SW480 (cell line): ENCODE measurements around the gene DPP3.

Experiments
- DNase-seq: peaks from one replicate; pipeline ENCODE4 v3.0.0-alpha.2; 2016; ENCODE audit warnings: low spot score

DPP3 gene

GRCh38 chr11:66484806-66485380, 4.7 kb downstream of the DPP3 start:
- DNase-seq = no peak

GRCh38 chr11:66488957-66489356, 8.7 kb downstream of the DPP3 start:
- DNase-seq = no peak

DNA sequence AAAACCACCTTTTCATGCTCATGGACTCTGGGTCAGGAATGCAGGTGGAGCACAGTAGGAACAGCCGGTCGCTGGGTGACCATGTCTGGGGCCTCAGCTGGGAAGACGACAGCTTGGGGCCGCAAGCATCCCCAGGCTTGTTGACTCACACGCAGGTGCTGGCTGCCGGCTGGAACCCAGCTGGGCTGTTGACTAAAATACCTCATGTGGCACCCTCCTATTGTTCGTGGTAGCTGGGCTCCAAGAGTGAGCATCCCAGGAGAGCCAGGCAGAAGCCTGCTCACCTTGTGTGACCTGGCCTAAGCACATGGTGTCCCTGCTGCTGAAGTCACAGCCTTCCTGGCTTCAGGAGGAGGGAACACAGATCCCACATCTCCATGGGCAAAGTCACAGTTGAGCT, 9.4 kb downstream of the DPP3 start:
- DNase-seq = no peak

DNA sequence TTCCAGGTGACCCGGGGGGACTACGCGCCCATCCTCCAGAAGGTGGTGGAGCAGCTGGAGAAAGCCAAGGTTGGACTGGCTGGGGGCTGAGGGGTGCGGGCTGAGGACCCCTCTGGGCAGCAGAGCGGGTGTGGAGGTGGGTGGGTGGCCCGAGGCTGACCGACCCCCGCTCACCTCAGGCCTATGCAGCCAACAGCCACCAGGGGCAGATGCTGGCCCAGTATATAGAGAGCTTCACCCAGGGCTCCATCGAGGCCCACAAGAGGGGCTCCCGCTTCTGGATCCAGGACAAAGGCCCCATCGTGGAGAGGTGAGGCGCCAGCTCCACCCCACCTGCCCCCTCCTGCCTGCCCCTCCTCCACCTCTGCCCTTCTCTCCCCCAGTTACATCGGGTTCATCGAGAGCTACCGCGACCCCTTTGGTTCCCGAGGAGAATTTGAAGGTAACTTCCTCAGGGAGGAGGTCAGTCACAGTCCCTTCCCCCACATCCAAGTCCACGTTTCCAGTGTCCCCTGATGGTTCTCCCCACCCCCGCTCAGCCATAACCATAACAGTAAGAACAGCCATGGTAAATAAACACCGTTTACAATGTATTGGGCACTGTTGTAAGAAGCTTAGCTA, 11.2 kb downstream of the DPP3 start:
- no peak for DNase-seq

- DNase-seq = no peak
Observed at GRCh38 chr11:66492161-66492865, 12.1 kb downstream of the DPP3 start.

- DNase-seq = no peak
Observed at GRCh38 chr11:66493130-66493529, 12.9 kb downstream of the DPP3 start.

DNA sequence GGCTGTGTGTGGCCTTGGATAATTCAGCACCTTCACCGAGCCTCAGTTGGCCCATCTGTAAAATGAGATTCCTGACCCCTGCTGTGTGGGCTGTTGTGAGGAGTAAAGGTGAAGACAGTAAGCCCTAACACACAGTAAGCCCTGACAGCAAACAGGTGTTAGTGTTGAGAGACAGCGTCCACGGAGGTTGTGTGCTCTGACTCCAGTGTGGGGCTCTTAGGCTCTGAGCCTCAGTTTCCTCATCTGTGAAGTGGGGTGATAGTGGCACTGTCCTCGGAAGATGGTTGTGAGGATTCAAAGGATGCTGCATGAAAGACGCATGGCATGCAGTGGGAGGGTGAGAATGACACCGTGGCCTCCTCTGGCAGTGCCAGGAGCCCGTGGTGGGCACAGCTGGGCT, 14.2 kb downstream of the DPP3 start:
- DNase-seq = no peak

GRCh38 chr11:66494935-66495334, 14.7 kb downstream of the DPP3 start:
- DNase-seq = no peak

GRCh38 chr11:66495401-66495854, 15.2 kb downstream of the DPP3 start:
- no peak for DNase-seq

- DNase-seq = no peak
Observed at GRCh38 chr11:66497206-66497605, 17.0 kb downstream of the DPP3 start.

GRCh38 chr11:66498506-66498905, 18.3 kb downstream of the DPP3 start:
- no peak for DNase-seq

- no peak for DNase-seq
Observed at GRCh38 chr11:66505276-66505816, 25.1 kb downstream of the DPP3 start.

DNA sequence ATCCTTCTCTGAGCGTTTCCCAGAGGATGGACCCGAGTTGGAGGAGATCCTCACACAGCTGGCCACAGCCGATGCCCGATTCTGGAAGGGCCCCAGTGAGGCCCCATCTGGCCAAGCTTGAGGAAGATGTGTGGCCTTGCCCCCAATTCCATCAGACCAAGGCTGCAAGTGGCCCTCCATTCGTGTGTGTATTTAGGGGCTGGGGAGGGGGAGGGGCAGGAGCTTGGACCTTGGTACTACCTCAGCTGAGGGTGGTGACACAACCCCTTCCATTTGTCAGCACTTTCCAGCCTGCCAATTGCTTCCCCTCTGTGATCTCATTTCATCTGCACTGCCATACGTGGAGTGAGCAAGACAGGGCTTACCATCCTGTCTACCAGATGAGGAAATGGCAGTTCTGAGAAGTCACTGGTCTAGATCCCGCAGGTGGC, 28.9 kb downstream of the DPP3 start:
- no peak for DNase-seq

- DNase-seq = peak; percentile 69
Observed at GRCh38 chr11:66510271-66510989, 30.2 kb downstream of the DPP3 start, which contains the start of gene BBS1. Gene BBS1 (plus strand): TSS chr11:66510635. CDS start chr11:66510660, 25 bp downstream.

GRCh38 chr11:66510990-66511339, 30.7 kb downstream of the DPP3 start:
- no peak for DNase-seq

- no peak for DNase-seq
Observed at GRCh38 chr11:66523611-66524010, 43.4 kb downstream of the DPP3 start.

DNA sequence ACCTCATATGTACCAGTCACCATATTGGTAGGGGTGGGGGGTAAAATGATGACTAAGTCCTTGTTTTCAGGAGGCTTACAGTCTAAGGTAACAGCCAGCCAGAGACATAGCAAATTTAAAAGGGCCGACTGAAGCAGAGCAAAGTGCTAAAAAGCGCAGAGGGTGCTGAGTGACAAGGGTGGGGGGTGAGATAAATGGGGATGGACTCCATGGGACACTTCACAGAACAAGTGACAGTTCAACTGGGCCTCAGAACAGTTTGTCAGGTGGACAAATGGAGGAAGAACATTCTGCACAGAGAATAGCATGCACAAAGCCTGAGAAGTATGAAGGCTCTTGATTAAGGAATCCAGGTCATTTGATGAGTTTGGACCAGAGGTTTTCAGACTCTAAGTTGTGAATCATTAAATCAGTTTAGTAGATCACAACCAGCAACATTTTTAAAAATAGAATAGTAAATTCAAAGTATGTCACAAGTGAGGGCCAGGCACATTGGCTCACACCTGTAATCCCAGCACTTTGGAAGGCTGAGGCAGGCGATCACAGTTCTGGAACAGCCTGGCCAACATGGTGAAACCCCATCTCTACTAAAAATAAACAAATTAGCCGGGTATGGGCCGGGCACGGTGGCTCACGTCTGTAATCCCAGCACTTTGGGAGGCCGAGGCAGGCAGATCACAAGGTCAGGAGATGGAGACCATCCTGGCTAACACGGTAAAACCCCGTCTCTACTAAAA, 44.2 kb downstream of the DPP3 start:
- no peak for DNase-seq

DNA sequence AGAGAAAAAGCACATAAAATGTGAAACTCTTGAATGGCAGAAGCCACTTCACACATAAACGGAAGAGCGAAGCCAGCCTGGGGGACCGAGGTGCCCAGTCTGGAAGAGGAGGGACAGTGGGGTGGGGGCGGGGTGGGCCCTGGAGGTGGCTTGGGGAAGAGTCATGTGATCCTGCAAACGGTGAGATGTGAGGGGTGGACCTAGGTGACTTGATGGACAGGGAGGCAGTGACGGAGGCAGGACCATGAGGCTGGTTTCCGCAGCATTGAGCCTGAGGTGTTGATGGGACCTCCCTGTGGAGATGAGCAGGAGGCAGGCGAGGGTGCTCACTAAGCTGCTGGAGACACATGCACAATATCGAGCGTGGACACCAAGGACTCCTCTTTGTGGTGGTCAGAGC, 48.8 kb downstream of the DPP3 start:
- DNase-seq = no peak

DNA sequence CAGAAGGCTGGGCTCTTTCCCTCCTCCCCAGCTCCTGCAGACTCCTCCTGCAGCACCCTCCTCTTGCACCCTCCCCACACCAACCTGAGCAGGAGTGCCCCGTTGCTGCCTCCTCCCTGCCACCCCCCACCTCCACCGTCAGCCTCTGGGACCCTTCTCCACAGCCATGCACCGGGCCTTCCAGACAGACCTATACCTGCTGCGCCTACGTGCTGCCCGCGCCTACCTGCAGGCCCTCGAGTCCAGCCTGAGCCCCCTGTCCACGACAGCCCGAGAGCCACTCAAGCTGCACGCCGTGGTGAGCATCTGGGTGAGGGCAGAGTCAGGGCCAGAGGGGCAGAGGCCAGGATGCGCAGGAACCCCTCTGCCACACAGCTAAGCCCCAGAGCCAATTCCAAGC, 49.4 kb downstream of the DPP3 start:
- no peak for DNase-seq

GRCh38 chr11:66530927-66531709, 50.9 kb downstream of the DPP3 start:
- DNase-seq = no peak

DNA sequence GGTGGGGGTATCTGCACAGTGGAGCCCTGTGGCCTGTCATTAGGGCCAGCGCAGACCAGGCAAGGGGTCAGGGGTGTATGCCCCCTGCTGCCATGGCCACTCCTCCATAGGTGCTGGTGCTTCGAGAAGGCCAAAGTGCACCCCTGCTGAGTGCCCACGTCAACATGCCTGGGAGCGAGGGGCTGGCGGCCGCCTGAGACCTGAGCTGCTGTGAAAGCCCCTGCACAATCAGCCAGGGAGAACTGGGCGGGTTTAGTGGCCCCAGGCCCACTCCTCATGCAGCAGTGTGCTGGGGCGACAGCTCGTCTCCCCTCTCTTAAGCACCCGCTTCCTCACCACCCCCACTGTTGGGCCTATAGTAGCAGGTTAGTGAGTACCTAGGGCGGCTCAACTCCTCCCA, 51.6 kb downstream of the DPP3 start:
- no peak for DNase-seq
